HG02759 (cell line): ENCODE results near the gene TMEM266.

Source experiments
- ATAC-seq: cut with Tn5 transposase; IDR thresholded peaks from one replicate; pipeline ENCODE4 v1.9.1; 2021; ENCODE audit warnings: mild to moderate bottlenecking, moderate library complexity; ENCODE audit not compliant: unreplicated experiment

The TMEM266 gene

DNA sequence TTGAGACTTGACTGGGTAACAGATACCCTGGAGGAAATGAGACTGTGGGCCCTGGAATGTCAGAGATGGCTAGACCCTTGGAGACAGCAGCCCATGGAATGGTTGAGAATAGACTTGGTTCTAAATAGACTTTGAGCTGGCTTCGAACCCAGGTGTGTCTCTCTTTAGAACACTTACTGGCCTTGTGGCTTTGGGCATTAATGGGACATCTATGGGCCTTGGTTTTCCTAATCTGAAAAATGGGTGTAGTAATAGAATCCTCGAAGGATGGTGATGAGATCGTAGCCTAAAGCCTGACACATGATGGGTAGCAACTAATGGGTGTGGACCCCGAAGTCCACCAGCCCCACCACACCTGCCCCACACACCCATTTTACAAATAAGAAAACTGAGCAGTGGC, 119.2 kb downstream of the TMEM266 start:
- no peak for ATAC-seq

DNA sequence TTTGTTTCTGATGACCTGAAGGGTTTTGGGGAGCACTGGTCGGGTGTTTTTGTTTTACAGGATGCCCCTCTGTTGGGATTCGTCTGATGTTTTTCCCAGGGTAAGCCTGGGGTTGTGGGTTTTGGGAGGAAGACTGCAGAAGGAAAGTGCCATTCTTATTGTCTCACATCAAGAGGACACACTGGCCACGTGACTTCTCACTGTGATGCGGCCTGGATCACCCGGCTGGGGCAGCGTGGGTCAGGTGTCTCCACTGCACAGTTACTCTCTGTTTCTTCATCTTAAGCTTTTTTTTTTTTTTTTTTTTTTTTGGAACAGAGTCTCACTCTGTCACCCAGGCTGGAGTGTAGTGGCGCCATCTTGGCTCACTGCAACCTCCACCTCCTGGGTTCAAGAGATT, 120.5 kb downstream of the TMEM266 start:
- ATAC-seq = no peak

DNA sequence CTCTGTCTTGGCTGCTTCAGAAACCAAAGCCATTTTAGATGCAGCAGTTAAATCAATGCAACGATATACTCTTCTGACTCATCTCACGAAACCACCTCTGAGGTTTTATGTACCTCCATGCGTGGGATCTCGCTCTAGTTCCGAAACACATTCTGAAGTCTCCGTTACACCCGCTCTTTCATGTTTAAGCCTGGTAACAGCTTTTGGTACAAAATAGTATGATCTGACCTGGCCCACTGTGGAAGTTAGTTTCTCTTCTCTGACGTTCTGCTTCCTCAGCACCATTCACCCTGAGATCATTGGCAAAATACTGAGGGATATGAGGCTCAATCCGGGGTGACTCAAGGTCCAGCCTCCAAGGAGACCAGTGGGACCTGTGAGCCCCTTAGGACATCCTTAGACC, 121.9 kb downstream of the TMEM266 start:
- no peak for ATAC-seq

DNA sequence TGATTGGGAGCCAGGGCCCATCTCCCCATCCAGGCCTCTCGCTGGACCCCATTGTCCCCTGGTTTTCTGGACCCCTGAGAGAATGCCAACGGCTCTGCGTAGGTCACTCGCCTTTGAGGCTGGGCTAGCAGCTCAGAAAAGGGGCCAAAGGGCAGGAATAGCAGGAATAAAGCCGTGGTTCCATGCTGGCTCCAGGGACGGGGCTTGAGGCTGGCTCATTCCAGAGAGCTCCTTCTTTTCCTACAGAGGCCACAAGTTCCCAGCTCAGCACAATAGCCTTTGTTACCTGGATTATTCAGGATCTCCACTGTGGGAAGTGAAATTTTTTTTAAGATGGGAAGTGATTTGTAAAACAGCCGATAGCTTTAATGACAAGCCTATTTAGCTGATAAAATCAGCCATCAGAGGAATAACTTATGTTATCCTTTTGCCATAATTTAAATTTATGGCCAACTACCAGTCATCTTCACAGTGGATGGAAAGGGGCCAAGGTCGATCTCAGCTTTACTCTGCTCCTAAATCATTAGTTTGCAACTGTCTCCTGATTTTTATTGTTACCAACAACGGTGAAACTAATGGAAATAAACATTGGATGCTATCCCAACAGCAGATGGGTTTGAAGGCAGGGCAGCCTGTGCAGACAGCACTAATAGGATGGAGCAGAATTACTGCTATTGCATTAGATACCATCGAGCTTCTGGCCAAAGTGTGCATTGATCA, 124.3 kb downstream of the TMEM266 start:
- no peak for ATAC-seq

DNA sequence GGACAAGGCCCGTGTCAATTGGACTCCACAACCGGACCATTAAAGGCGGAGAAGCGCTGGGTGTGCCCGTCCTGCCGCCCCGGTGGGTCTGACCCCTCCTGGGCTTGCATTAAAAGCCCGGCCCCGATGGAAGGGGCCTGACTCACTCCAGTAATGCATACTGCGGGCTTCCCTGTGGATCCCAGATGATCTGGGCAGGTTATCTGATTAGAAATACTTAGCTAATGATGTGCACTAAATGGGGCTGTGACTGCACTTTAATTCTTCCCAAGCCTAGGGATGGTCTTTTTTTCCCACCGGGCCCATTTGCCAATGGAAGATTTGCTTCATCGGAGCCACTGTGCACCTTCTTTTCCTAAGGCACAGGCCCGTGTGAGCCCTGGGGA, 124.9 kb downstream of the TMEM266 start:
- no peak for ATAC-seq

DNA sequence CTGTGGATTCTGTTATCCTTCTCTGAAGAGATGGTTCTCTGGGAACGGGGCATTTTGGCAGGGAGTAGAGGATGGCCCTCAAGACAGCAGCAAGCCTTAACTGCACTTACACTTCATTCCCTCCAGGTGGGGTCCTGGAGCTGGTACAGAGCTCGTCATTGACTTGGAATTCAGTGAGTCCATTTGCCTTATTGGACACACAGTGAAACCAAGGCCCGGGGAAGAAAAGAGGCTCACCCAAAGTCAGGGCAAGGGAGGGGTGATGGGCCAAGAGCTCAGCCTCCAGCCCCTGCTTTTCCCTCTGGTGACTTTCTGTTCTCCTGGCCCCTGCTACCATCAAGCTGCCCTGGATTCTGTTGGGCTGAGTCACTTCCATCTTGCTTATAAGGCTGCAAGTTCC, 125.9 kb downstream of the TMEM266 start:
- ATAC-seq = no peak

DNA sequence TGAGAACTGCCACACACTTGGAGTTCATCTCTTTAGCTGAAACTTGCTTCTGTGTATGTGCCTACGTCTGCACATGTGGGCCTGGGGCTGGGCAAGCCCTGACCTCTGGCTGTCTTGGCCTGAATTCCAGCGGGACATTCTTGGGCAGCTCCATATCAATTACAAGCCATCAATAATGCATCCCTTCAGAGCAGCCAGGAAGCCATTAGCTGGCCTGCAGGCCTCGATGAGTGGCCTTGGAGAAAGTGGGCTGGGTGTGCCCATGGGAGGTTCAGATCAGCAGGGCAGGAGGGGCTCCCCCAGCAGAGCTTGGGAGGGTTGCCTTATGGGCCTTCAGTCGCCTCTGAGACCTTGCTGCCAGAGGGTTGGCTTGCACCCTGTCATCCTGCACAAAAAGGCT, 127.4 kb downstream of the TMEM266 start:
- no peak for ATAC-seq

DNA sequence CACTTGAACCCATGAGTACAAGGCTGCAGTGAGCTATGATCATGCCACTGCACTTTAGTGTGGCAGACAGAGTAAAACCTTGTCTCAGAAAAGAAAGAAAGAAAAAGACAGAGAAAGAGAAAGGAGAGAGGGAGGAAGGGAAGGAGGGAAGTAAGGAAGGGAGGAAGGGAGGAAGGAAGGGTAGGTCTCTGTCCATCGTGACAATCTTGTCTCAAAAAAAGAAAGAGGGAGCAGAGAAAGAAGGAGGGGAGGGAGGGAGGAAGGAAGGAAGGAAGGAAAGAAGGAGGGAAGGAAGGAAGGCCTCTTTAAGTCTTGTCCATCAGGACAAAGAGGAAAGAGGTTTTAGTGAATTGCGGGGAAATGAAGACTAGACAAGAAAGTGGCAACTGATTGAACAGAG, 129.3 kb downstream of the TMEM266 start:
- ATAC-seq = no peak

DNA sequence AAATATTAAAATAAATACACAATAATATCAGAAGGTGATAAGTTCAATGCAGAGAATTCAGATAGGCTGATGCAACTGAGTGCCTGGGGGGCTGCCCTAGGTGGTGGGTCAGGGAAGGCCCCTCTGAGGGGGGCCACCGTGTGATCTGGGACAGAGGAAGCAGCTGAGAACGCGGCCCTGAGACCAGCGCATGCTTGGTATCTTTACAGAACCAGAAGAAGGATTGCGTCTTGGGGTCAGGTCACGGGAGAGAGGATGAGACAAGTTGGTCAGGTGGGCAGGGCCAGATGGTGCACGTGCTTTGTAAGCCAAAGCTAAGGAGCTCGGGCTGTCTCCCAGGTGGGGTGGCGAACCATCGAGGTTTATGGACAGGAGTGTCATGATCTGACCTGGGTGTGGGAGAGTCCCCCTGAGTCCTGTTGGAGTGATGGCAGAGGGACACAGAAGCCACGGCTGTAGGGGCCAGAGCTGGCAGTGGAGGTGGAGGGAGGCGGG, 130.3 kb downstream of the TMEM266 start:
- no peak for ATAC-seq

DNA sequence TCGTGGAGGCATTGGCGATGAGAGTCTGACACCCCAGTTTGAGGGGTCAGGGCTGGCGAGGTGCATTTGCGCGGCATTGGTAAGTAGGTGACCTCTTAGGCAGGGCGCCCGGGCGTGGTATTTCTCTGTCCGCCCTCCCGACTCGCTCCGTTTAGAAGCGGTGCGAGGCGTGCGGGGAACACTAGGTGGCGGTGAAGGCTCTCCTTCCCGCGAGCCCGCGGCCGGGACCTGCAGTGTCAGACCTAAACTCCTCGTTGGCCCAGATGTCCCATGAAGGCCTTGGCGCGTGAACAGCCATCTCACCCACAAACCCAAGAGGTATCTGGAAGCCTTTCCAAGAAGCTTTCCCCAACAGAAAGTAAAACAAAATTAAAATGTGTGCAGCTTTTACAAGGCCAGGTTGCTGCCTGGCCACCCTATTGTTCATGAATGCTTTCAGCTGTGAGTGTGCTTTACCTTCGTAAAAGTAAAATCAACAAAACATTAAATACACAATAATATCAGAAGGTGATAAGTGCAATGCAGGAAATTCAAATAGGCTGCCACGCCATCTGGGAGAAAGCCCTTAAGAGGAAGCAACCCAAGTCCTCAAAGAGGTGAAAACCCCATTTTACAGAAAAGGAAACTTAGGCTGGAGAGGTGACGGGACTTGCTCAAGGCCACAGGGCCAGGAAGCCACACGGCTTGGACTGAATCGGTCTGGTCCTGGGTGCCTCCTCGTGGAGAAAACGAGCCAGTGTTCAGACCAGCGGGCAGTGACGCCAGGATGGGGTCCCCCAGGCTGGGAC, 131.2 kb downstream of the TMEM266 start:
- peak; percentile 92 for ATAC-seq

DNA sequence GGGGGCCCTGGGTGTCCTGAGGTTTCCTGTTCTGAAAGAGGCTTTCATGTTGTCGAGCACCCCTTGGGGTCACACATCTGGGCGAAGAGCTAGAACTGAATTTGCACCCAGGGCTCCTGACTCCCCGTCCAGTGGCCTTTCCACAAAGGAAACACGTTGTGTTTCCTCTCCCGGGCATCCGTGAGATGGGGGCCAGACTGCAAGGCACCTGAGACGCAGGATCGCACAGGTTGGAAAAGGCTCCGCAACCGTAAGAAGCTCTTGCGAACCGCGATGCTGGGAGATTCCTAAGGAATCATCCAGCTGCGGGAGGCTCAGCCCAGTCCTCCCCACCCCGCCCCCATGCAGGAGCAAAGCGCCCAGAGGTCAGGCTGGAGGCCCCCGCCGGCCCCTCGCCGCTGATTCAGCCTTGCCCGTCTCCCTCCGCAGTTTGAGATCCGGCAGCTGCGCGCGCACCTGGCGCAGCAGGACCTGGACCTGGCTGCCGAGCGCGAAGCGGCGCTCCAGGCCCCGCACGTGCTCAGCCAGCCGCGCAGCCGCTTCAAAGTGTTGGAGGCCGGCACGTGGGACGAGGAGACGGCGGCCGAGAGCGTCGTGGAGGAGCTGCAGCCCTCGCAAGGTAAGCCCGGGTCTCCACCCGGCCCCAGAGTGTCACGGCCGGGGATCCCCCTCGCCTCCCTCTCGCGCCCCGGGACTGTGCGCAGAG, 131.9 kb downstream of the TMEM266 start:
- ATAC-seq = no peak

DNA sequence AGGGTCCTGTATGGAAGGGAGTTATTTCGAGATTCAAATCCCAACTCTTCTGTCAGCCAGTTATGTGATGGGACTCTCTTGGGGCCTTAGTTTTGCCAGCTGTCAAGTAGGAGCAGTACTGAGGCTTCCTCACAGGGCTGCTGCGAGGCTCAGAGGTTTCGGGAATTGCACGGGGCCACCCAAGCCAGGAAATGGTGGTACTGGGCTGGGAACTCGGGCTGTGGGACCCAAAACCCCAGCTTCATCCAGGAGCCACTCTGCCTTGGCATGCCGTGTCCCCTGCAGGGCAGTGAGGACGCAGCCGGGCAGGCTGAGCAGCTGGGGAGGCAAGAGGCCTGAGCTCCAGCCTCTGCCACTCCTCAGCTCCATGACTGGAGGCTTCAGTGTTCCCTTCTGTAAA, 132.9 kb downstream of the TMEM266 start:
- ATAC-seq = no peak

DNA sequence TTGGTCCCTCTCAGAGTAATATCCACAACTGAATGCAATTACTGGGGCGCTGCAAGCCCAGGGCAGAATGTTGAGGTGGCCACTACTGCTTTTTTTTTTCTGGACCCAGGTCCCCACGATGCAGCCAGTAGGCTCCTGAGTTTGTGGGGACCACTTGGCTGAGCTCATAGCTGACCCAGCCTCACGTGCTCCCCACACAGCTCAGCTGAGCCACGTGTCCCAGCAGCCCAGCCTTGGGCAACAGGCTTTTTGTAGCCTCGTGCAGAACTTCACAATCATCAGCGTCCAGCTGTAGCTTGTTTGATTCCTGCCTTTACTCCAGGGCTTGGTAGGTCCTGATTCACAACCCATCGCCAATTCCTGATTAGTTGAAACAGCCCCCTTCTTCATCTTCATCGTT, 134.1 kb downstream of the TMEM266 start:
- ATAC-seq = no peak

DNA sequence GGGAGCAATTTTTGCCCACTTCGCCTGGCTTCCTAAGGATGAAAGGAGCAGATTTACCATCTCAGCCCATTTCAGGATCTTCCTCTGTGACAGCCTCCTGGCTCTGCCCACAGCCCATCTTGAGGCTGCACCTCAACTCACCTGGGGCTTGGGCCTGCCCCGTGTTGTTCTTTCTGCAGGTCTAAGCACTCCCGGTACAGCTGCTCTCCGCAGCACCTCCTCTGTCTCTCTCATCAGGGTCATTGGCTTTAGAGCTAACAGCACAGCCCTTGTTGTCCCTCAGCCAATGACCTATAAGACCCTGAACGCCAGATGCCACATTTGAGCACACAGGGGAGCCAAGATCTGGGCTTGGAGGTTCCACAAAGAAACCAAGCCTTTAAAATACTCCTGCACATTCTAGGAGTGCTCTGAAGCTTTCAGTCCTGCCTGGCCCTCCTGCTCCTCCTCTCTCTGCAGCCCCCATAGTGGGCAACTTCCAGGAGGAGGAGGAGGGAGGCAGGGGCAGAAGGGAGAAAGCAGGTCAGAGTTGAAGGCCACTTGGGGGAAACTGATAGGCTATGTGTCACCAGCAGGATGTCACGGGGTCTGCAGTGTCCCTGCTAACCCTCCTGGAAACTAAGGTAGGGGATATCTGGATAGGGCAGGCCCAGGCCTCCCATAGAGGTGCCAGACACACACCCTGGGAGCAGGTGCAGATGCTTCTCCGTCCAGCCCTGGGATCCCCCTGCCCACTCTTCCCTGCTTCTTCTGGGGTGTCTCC, 135.9 kb downstream of the TMEM266 start:
- no peak for ATAC-seq

DNA sequence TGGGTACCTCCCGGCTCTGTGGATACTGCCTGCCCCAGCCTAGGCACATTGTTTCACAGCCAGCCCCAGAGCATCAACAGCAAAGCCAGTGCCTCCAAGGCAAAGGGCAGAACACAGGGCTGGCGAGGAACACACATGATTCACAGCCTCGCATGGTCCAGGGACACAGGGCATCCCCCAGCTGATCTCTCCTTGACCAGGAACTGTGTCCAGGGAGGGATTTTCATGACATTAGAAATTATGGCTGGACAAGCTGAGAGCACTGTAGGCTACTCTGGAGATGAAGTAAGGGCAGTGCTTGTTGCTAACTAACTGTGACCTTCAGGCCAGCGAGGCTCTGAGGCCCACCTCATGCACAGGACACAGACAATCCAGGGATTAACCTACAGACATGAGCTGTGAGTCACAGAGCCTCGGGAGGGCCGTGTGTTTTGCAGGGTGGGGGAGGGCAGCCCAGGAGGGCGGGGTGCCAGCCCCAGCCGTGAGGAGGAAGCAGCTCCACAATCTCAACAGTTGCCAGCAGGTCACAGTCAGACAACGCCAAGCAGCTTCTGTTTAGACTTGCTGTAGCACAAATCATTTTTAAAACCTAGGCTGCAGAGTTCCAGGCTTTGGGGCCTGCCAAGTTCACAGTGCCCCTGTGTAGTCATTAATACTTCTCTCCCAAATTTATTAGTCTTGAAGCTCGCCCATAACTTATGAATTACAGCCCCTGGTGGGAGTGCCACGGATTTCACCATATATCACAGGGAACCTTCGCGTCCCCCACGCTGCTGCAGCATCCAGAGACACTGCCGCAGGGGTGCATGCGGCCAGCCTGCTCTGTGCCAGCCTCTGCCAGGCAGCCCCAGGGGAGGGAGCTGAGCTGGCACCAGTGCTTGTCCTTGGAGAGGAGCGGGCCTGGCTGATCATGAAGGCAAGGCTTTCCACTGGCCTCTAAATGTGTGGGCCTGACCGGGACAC, 136.8 kb downstream of the TMEM266 start:
- ATAC-seq = no peak

DNA sequence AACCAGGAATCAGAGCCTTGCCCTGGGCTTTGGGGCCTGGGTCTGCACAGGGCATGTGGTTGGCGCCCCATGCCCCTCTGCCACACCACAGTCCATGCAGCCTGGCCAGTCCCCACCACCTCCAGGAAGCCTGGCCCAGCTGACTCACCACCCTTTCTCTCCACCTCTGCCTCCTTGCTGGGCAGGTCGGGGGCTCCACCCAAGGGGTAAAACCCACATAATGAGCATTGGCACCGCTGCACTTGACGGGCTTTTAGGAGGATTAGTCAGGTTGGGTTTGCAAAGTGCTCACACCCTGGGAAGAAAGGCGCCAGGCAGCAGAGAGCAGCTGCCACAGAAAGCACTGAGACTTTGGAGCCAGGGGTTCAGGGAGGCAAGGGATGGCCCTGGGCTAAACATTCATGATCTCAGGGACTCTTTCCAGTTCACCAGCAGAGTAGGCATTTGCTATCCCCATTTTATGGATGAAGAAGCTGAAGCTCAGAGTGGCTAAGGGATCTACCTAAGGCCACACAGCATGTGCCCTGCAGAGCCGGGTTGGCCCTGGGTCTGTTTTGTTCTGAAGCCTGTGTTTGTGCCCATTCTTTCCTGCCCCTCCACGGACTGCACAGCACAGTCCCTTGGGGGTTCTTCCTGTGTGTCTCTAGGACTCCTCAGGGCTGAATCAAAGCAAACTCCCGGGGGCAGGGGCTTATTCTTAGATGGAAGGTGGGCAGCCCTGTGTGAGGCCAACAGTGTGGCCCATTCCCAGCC, 138.1 kb downstream of the TMEM266 start:
- ATAC-seq = no peak

DNA sequence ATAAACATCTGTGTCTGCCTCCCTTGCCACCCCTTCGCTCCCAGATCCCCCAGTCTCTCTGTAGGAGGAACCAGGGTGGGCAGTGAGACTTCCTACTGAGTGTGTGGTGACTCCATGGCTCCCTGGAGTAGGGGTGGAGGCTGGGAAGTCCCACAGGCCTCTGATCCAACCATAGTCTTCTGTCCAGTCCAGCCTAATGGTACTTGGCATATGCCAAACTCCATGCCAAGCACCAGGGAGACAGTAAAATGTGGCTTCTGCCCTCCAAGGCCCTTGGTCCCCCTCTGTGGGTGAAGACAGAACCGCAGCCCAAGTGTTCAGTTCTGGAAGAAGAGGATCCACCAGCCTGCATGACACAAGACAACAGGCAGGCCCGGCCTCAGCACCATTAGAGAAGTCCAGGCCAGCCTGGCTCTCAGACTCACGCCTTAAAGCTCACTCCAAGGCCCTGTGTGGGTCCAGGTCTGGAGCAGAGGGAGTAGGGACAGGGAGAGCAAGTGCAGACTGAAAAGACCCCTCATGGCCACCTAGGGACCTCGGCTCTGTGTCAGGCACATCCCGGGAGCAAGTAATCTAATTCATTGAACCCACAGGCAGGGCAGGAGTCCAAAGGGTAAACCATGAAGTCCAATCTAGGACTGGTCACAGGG, 138.8 kb downstream of the TMEM266 start:
- no peak for ATAC-seq
